Posterior vena cava (tissue), 2 donors: ENCODE data around the gene TRABD2B. TPM values are rescaled to one million over a fixed set of nuclear protein-coding genes. Genes with fewer than 3 reads are reported as not detected.

Source experiments
- DNase-seq: peaks from one replicate; pipeline ENCODE4 v3.0.0-alpha.2; 2020; ENCODE audit warnings: low spot score
- intact Hi-C, 2 donors: fragments of 100-400 bp; cut with DNase I; formaldehyde crosslinking; loops; one replicate each; pipeline versions ENCODE4 v1.14.1 to v1.14.2; 2022 to 2023
- total RNA-seq, 2 donors: library from RNA; stranded (reverse); fragmentation: NEBNext Ultra II Directional; extraction: Animal tissue kit (Norgen Biotek cat#: 25700); gene quantifications; one replicate each; pipeline ENCODE4 v1.2.1, GENCODE V29; 2021
- donor health status: DM: yes; HTN: yes; CAD: no.
- donor health status: DM: yes; HTN: yes; CAD: no.

Gene TRABD2B
- total RNA-seq, 2 donors from 2014 or later, result 10.5 to 16.4 TPM

- intact Hi-C loops, result no loop called here
- no peak for DNase-seq
Measured at GRCh38 chr1:47895279-47896125, 101.7 kb downstream of the TRABD2B start.

GRCh38 chr1:47894410-47895278 lies 102.5 kb downstream of the TRABD2B start:
- DNase-seq, result no peak
- intact Hi-C loops, result no loop called here

- DNase-seq, result no peak
- intact Hi-C loops, result no loop called here
Measured at GRCh38 chr1:47893412-47893811, 103.8 kb downstream of the TRABD2B start.

GRCh38 chr1:47890779-47891178 lies 106.4 kb downstream of the TRABD2B start:
- DNase-seq, result no peak
- intact Hi-C loops, result no loop called here

- intact Hi-C loops, result no loop called here
- DNase-seq, result no peak
Measured at GRCh38 chr1:47888294-47888629, 108.9 kb downstream of the TRABD2B start.

- intact Hi-C loops, result no loop called here
- peak; percentile 29 for DNase-seq
Measured at GRCh38 chr1:47887475-47888293, 109.5 kb downstream of the TRABD2B start.

GRCh38 chr1:47887060-47887459 lies 110.1 kb downstream of the TRABD2B start:
- intact Hi-C loops, result no loop called here
- no peak for DNase-seq

GRCh38 chr1:47886141-47886540 lies 111.0 kb downstream of the TRABD2B start:
- intact Hi-C loops, result no loop called here
- DNase-seq, result no peak

- intact Hi-C loops, result no loop called here
- DNase-seq, result peak; percentile 30
Measured at GRCh38 chr1:47885062-47885830, 111.9 kb downstream of the TRABD2B start.

GRCh38 chr1:47883963-47884362 lies 113.2 kb downstream of the TRABD2B start:
- intact Hi-C loops, result no loop called here
- no peak for DNase-seq

GRCh38 chr1:47881505-47882442 lies 115.4 kb downstream of the TRABD2B start:
- intact Hi-C loops, result no loop called here
- DNase-seq, result peak; percentile 60

GRCh38 chr1:47876587-47876963 lies 120.6 kb downstream of the TRABD2B start:
- intact Hi-C loops, result no loop called here
- no peak for DNase-seq

GRCh38 chr1:47875831-47876586 lies 121.2 kb downstream of the TRABD2B start:
- intact Hi-C loops, result no loop called here

GRCh38 chr1:47875036-47875435 lies 122.1 kb downstream of the TRABD2B start:
- intact Hi-C loops, result no loop called here
- no peak for DNase-seq

More at GRCh38 chr1:47875831-47876586, 121.2 kb downstream of the TRABD2B start:
- no peak for DNase-seq

GRCh38 chr1:47873337-47873736 lies 123.8 kb downstream of the TRABD2B start:
- intact Hi-C loops, result no loop called here
- DNase-seq, result no peak

- DNase-seq, result no peak
- intact Hi-C loops, result no loop called here
Measured at GRCh38 chr1:47872886-47873285, 124.3 kb downstream of the TRABD2B start.

- intact Hi-C loops, result no loop called here
- no peak for DNase-seq
Measured at GRCh38 chr1:47871799-47872353, 125.3 kb downstream of the TRABD2B start.
